HEK293 (cell line): ENCODE results near the gene STAT2.

Experiments used
- BCL11B ChIP-seq: fragments of 450-650 bp; formaldehyde crosslinking; IDR thresholded peaks from 2 replicates; pipeline ENCODE4 v1.5.1; 2016; ENCODE audit warnings: low read depth, missing biosample characterization, missing genetic modification characterization
- GLI4 ChIP-seq: fragments of 450-650 bp; formaldehyde crosslinking; IDR thresholded peaks from 2 replicates; pipeline ENCODE4 v1.5.1; 2016; ENCODE audit warnings: missing biosample characterization, missing genetic modification characterization
- SP3 ChIP-seq: fragments of 450-650 bp; formaldehyde crosslinking; IDR thresholded peaks from 2 replicates; pipeline ENCODE4 v1.5.1; 2016; ENCODE audit warnings: missing biosample characterization, missing genetic modification characterization
- YY1 ChIP-seq: fragments of 450-650 bp; formaldehyde crosslinking; IDR thresholded peaks from 2 replicates; pipeline ENCODE4 v1.5.1; 2018; ENCODE audit warnings: missing biosample characterization, missing genetic modification characterization
- ZBTB11 ChIP-seq: fragments of 450-650 bp; formaldehyde crosslinking; conservative IDR thresholded peaks from 2 replicates; pipeline ENCODE4 v1.5.1; 2016; ENCODE audit warnings: low read depth, missing biosample characterization, missing genetic modification characterization
- ZBTB17 ChIP-seq: fragments of 450-650 bp; formaldehyde crosslinking; IDR thresholded peaks from 2 replicates; pipeline ENCODE4 v1.5.1; 2016; ENCODE audit warnings: missing biosample characterization, missing genetic modification characterization
- ZBTB7A ChIP-seq: fragments of 450-650 bp; formaldehyde crosslinking; IDR thresholded peaks from 2 replicates; pipeline ENCODE4 v1.5.1; 2016; ENCODE audit warnings: low read depth, missing biosample characterization, missing genetic modification characterization
- ZFP69B ChIP-seq: fragments of 450-650 bp; formaldehyde crosslinking; IDR thresholded peaks from 2 replicates; pipeline ENCODE4 v1.5.1; 2016; ENCODE audit warnings: missing biosample characterization, missing genetic modification characterization
- ZIC2 ChIP-seq: fragments of 450-650 bp; formaldehyde crosslinking; IDR thresholded peaks from 2 replicates; pipeline ENCODE4 v1.5.1; 2016; ENCODE audit warnings: missing biosample characterization, missing genetic modification characterization
- ZNF157 ChIP-seq: fragments of 450-650 bp; formaldehyde crosslinking; IDR thresholded peaks from 2 replicates; pipeline ENCODE4 v1.5.1; 2016; ENCODE audit warnings: missing biosample characterization, missing genetic modification characterization
- ZNF175 ChIP-seq: fragments of 450-650 bp; formaldehyde crosslinking; IDR thresholded peaks from 2 replicates; pipeline ENCODE4 v1.5.1; 2016; ENCODE audit warnings: missing biosample characterization, missing genetic modification characterization
- ZNF404 ChIP-seq: fragments of 450-650 bp; formaldehyde crosslinking; IDR thresholded peaks from 2 replicates; pipeline ENCODE4 v1.5.1; 2017; ENCODE audit warnings: missing biosample characterization, missing genetic modification characterization
- ZNF518A ChIP-seq: fragments of 450-650 bp; formaldehyde crosslinking; conservative IDR thresholded peaks from 2 replicates; pipeline ENCODE4 v1.5.1; 2016; ENCODE audit warnings: low read depth, missing biosample characterization, missing genetic modification characterization
- ZNF530 ChIP-seq: fragments of 450-650 bp; formaldehyde crosslinking; IDR thresholded peaks from 2 replicates; pipeline ENCODE4 v1.5.1; 2016; ENCODE audit warnings: low read depth, missing biosample characterization, missing genetic modification characterization
- ZNF600 ChIP-seq: fragments of 450-650 bp; formaldehyde crosslinking; IDR thresholded peaks from 2 replicates; pipeline ENCODE4 v1.5.1; 2016; ENCODE audit warnings: missing biosample characterization, missing genetic modification characterization
- ZNF610 ChIP-seq: fragments of 450-650 bp; formaldehyde crosslinking; IDR thresholded peaks from 2 replicates; pipeline ENCODE4 v1.5.1; 2016; ENCODE audit warnings: missing biosample characterization, missing genetic modification characterization, borderline replicate concordance
- ZNF645 ChIP-seq: fragments of 450-650 bp; formaldehyde crosslinking; IDR thresholded peaks from 2 replicates; pipeline ENCODE4; 2016; ENCODE audit warnings: missing biosample characterization, missing genetic modification characterization
- ZNF658 ChIP-seq: fragments of 450-650 bp; formaldehyde crosslinking; IDR thresholded peaks from 2 replicates; pipeline ENCODE4; 2016; ENCODE audit warnings: missing biosample characterization, missing genetic modification characterization
- ZNF664 ChIP-seq: fragments of 450-650 bp; formaldehyde crosslinking; IDR thresholded peaks from 2 replicates; pipeline ENCODE4 v1.5.1; 2016; ENCODE audit warnings: missing biosample characterization, missing genetic modification characterization
- ZNF692 ChIP-seq: fragments of 450-650 bp; formaldehyde crosslinking; IDR thresholded peaks from 2 replicates; pipeline ENCODE4 v1.5.1; 2016; ENCODE audit warnings: missing biosample characterization, missing genetic modification characterization
- ZSCAN30 ChIP-seq: fragments of 450-650 bp; IDR thresholded peaks from 2 replicates; pipeline ENCODE4 v1.5.1; 2018; ENCODE audit warnings: missing biosample characterization, mild to moderate bottlenecking, missing genetic modification characterization, moderate library complexity
- ZXDB ChIP-seq: fragments of 450-650 bp; formaldehyde crosslinking; IDR thresholded peaks from 2 replicates; pipeline ENCODE4 v1.5.1; 2016; ENCODE audit warnings: missing biosample characterization, missing genetic modification characterization
- TF ChIP-seq, protein P1 (sequence below): fragments of 450-650 bp; formaldehyde crosslinking; IDR thresholded peaks from 2 replicates; pipeline ENCODE4 v1.5.1; 2017; ENCODE audit warnings: missing biosample characterization, missing genetic modification characterization
- TF ChIP-seq, protein P2 (sequence below): fragments of 450-650 bp; formaldehyde crosslinking; IDR thresholded peaks from 2 replicates; pipeline ENCODE4 v1.5.1; 2016; ENCODE audit warnings: missing biosample characterization, missing genetic modification characterization

The STAT2 gene

GRCh38 chr12:56315622-56316473 is 44.1 kb downstream of the STAT2 start, which contains the start of gene CNPY2 (continued):
- peak; percentile 32; the same call in 1 of the 2 replicates for TF ChIP-seq ZNF518A (tag by site-specific recombination)
- TF ChIP-seq ZNF404 (tag by site-specific recombination), result no peak
- peak; percentile 6; the same call in 1 of the 2 replicates for TF ChIP-seq ZIC2
- peak; percentile 49; the same call in 1 of the 2 replicates for TF ChIP-seq ZNF664 (tag by site-specific recombination)
- peak; percentile 40 for TF ChIP-seq ZSCAN30 (tag by site-specific recombination)
- no peak for TF ChIP-seq ZNF175 (tag by site-specific recombination)
- peak; percentile 94 for TF ChIP-seq ZBTB11 (tag by site-specific recombination)
- TF ChIP-seq, protein P1, sequence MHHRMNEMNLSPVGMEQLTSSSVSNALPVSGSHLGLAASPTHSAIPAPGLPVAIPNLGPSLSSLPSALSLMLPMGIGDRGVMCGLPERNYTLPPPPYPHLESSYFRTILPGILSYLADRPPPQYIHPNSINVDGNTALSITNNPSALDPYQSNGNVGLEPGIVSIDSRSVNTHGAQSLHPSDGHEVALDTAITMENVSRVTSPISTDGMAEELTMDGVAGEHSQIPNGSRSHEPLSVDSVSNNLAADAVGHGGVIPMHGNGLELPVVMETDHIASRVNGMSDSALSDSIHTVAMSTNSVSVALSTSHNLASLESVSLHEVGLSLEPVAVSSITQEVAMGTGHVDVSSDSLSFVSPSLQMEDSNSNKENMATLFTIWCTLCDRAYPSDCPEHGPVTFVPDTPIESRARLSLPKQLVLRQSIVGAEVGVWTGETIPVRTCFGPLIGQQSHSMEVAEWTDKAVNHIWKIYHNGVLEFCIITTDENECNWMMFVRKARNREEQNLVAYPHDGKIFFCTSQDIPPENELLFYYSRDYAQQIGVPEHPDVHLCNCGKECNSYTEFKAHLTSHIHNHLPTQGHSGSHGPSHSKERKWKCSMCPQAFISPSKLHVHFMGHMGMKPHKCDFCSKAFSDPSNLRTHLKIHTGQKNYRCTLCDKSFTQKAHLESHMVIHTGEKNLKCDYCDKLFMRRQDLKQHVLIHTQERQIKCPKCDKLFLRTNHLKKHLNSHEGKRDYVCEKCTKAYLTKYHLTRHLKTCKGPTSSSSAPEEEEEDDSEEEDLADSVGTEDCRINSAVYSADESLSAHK (tag by site-specific recombination), result peak; percentile 12; the same call in 1 of the 2 replicates
- no peak for TF ChIP-seq ZNF530
- TF ChIP-seq ZNF610 (tag by site-specific recombination), result peak; percentile 74; the same call in 1 of the 2 replicates
- TF ChIP-seq ZFP69B, result peak; percentile 53; the same call in 1 of the 2 replicates
- TF ChIP-seq ZXDB (tag by site-specific recombination), result peak; percentile 89; the same call in 1 of the 2 replicates
- peak; percentile 98 for TF ChIP-seq ZBTB17 (tag by site-specific recombination)
- no peak for TF ChIP-seq ZNF658 (tag by site-specific recombination)
- no peak; the same call in 1 of the 2 replicates for TF ChIP-seq ZNF692
- TF ChIP-seq ZNF600, result peak; percentile 94
- peak; percentile 85 for TF ChIP-seq YY1 (tag by site-specific recombination)
- TF ChIP-seq ZNF645, result no peak
- no peak for TF ChIP-seq ZNF157 (tag by site-specific recombination)
- TF ChIP-seq ZBTB7A, result 0 out of 2 replicates have a peak, but pooled peaks have one; percentile 16
- TF ChIP-seq, protein P2, sequence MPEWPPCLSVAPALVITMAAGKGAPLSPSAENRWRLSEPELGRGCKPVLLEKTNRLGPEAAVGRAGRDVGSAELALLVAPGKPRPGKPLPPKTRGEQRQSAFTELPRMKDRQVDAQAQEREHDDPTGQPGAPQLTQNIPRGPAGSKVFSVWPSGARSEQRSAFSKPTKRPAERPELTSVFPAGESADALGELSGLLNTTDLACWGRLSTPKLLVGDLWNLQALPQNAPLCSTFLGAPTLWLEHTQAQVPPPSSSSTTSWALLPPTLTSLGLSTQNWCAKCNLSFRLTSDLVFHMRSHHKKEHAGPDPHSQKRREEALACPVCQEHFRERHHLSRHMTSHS (tag by site-specific recombination), result no peak
- peak; percentile 78 for TF ChIP-seq SP3 (tag by site-specific recombination)
- peak; percentile 52 for TF ChIP-seq GLI4
- peak; percentile 65; the same call in 1 of the 2 replicates for TF ChIP-seq BCL11B (tag by site-specific recombination)
